ENCODE results near the gene LNX1. TPM values are rescaled to one million over a fixed set of nuclear protein-coding genes. Genes with fewer than 3 reads are reported as not detected.

Gene LNX1
- polyA plus RNA-seq, 1 experiment: 0.29 TPM

DNA sequence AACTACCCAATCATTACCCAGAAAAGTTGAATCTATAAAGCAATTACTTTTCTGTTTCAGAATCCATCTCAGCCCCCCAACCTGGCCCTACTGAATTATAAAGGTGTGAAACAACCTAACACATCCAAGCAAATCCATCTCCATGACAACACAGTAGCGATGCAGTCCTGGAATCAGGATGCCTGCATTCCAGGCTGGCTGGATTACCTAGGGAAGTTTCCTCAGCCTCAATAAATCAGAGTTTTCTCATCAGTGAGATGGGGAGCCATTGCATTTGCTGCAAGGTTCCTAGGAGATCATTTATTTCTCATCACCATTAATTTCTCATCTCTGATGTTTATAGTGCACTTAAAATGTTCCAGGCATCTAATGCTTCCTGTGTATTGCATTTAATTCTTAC lies 46.0 kb downstream of the LNX1 start:
- H3K27me3 ChIP-seq (ENCODE audit: control insufficient read depth, insufficient read depth, low read length): no peaks in the 10 kb centered on the region
- H3K36me3 ChIP-seq (ENCODE audit: control insufficient read depth, insufficient read depth, low read length): no peaks in the 10 kb centered on the region
- no peak for DNase-seq (ENCODE audit: low read depth)
- CTCF ChIA-PET: interaction anchor here (0.9 to 2.7 kb wide), 3 partner anchors 11 to 530 kb away, joined by 3 to 10 read pairs (median 3); no protein-coding TSS in a partner anchor
- H3K4me3 ChIP-seq (ENCODE audit: low read depth, low read length): no peak overlapping the region
- POLR2A ChIA-PET: interaction anchor here (0.6 kb wide), 1 partner anchor 137 kb away, joined by 5 read pairs; no protein-coding TSS in a partner anchor
- TF ChIP-seq CTCF (IDR thresholded peaks at IDR 0.05; ENCODE audit: insufficient read depth, low read depth, low read length): no peak

- no peaks in the 10 kb centered on the region for H3K36me3 ChIP-seq (ENCODE audit: control insufficient read depth, insufficient read depth, low read length)
- H3K27me3 ChIP-seq (ENCODE audit: control insufficient read depth, insufficient read depth, low read length): no peaks in the 10 kb centered on the region
- TF ChIP-seq CTCF (IDR thresholded peaks at IDR 0.05; ENCODE audit: insufficient read depth, low read depth, low read length): no peak
- ChIA-PET POLR2A (no interaction called here), CTCF (no interaction called here)
- H3K4me3 ChIP-seq (ENCODE audit: low read depth, low read length): no peak overlapping the region
- no peak for DNase-seq (ENCODE audit: low read depth)
Observed at GRCh38 chr4:53543561-53543960, 47.7 kb downstream of the LNX1 start.

DNA sequence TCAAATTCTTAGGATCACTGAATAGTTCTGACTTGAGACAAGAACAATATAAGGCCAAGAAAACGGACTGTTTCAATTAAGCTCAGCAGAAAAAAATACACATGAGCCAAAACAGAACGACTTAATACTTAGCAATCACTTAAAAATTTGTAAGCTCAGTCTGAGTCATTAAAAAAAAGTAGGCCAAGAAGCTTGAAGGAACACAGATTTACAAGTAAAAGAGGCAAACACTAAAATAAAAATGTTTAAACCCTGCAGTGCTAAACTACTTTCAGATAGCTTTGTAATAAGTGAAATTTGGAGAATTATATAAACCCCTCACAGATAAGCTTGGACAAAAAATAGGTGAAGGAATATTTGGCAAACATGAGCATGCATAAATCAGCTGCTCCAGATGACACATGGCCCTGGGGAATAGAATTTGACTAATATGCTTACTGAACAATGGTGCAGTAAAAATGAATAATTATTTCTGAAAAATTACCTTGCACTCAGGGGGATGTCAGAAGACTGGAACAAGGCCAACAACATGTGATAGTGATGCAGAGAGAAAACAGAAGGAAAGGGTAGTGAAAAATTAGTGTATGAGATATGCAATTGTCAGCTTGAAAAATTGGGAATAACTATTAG lies 49.6 kb downstream of the LNX1 start:
- Histone ChIP-seq H3K27me3 (ENCODE audit: control insufficient read depth, insufficient read depth, low read length) (no peaks in the 10 kb centered on the region), H3K36me3 (ENCODE audit: control insufficient read depth, insufficient read depth, low read length) (no peaks in the 10 kb centered on the region), H3K4me3 (ENCODE audit: low read depth, low read length) (no peak overlapping the region)
- no peak for TF ChIP-seq CTCF (IDR thresholded peaks at IDR 0.05; ENCODE audit: insufficient read depth, low read depth, low read length)
- ChIA-PET CTCF (interaction anchor here (1.6 kb wide), 1 partner anchor 11 kb away, joined by 3 read pairs; no protein-coding TSS in a partner anchor), POLR2A (no interaction called here)
- DNase-seq (ENCODE audit: low read depth): peak; percentile 95

- no peaks in the 10 kb centered on the region for H3K36me3 ChIP-seq (ENCODE audit: control insufficient read depth, insufficient read depth, low read length)
- no peak for DNase-seq (ENCODE audit: low read depth)
- ChIA-PET POLR2A (no interaction called here), CTCF (interaction anchor here (0.9 kb wide), 1 partner anchor 40 kb away, joined by 3 read pairs; no protein-coding TSS in a partner anchor)
- TF ChIP-seq CTCF (IDR thresholded peaks at IDR 0.05; ENCODE audit: insufficient read depth, low read depth, low read length): no peak
- no peaks in the 10 kb centered on the region for H3K27me3 ChIP-seq (ENCODE audit: control insufficient read depth, insufficient read depth, low read length)
- no peak overlapping the region for H3K4me3 ChIP-seq (ENCODE audit: low read depth, low read length)
Observed at GRCh38 chr4:53538756-53539155, 52.5 kb downstream of the LNX1 start.

- TF ChIP-seq CTCF (IDR thresholded peaks at IDR 0.05; ENCODE audit: insufficient read depth, low read depth, low read length): no peak
- ChIA-PET POLR2A (no interaction called here), CTCF (no interaction called here)
- Histone ChIP-seq H3K4me3 (ENCODE audit: low read depth, low read length) (no peak overlapping the region), H3K36me3 (ENCODE audit: control insufficient read depth, insufficient read depth, low read length) (no peaks in the 10 kb centered on the region), H3K27me3 (ENCODE audit: control insufficient read depth, insufficient read depth, low read length) (no peaks in the 10 kb centered on the region)
- no peak for DNase-seq (ENCODE audit: low read depth)
Observed at GRCh38 chr4:53537606-53538005, 53.7 kb downstream of the LNX1 start.

Measured in BJ (cell line).